SK-N-SH (cell line): Measurements from ENCODE around the gene ABLIM1. TPM values are rescaled to one million over a fixed set of nuclear protein-coding genes. Genes with fewer than 3 reads are reported as not detected.

Source experiments
- CTCF ChIA-PET: fragments of 300-600, 350-600 bp; formaldehyde crosslinking; extraction: SDS; loops from one replicate; lab custom pipeline; 2021; lab: Yijun Ruan, JAX
- POLR2A ChIA-PET: fragments of 350-600 bp; sonication (Branson Sonifier 250); formaldehyde crosslinking; extraction: SDS; loops from one replicate; lab custom pipeline; 2020; ENCODE audit warnings: antibody characterized with exemption, inconsistent platforms; lab: Yijun Ruan, JAX
- DNase-seq: peaks from one replicate; pipeline ENCODE4 v3.0.0; 2012
- H2AFZ ChIP-seq: fragments of 200-600 bp; sonication (generic); 2 replicates; pipeline ENCODE4 v1.8.1; 2016; ENCODE audit warnings: antibody characterized with exemption, mild to moderate bottlenecking, low read depth
- H3F3A ChIP-seq: fragments of 200-600 bp; sonication (generic); replicated peaks from 2 replicates; pipeline ENCODE3; 2016; ENCODE audit warnings: antibody characterized with exemption, mild to moderate bottlenecking; ENCODE audit not compliant: insufficient read depth
- H3K27ac ChIP-seq, 2 experiments: fragments of 200-500 bp in 1 of 2; fragments of 200-600 bp in 1 of 2; sonication (Bioruptor generic) in 1 of 2; sonication (generic), shearing (Covaris generic) in 1 of 2; 2 replicates each; pipeline versions ENCODE4 v1.5.1 to v1.6.1; 2014 to 2016; ENCODE audit warnings: low read depth in 2 of 2, inconsistent platforms in 1 of 2, low read length in 1 of 2, mild to moderate bottlenecking in 1 of 2, mixed read lengths in 1 of 2
- H3K27me3 ChIP-seq: fragments of 200-600 bp; sonication (generic), shearing (Covaris generic); 2 replicates; pipeline ENCODE4 v1.6.1; 2016; ENCODE audit warnings: mixed run types; ENCODE audit not compliant: insufficient read depth
- H3K36me3 ChIP-seq, 2 experiments: fragments of 200-500 bp in 1 of 2; fragments of 200-600 bp in 1 of 2; sonication (Bioruptor generic) in 1 of 2; sonication (generic) in 1 of 2; replicated peaks in 1 of 2; 2 replicates each; pipeline versions ENCODE3 to v1.5.1; 2014 to 2016; ENCODE audit warnings: low read length in 1 of 2, mild to moderate bottlenecking in 1 of 2; ENCODE audit not compliant: insufficient read depth in 2 of 2, control insufficient read depth in 1 of 2
- H3K4me1 ChIP-seq, 2 experiments: fragments of 200-500 bp in 1 of 2; fragments of 200-600 bp in 1 of 2; sonication (Bioruptor generic) in 1 of 2; sonication (generic), shearing (Covaris generic) in 1 of 2; 2 replicates each; pipeline versions ENCODE4 v1.5.1 to v1.6.1; 2014 to 2016; ENCODE audit warnings: low read depth in 1 of 2, low read length in 1 of 2, mixed run types in 1 of 2; ENCODE audit not compliant: insufficient read depth in 2 of 2, control insufficient read depth in 1 of 2
- H3K4me2 ChIP-seq: fragments of 200-600 bp; sonication (generic), shearing (Covaris generic); 2 replicates; pipeline ENCODE4 v1.6.1; 2017; ENCODE audit warnings: mixed run types
- H3K4me3 ChIP-seq, 2 experiments: fragments of 200-500 bp in 1 of 2; fragments of 200-600 bp in 1 of 2; sonication (Bioruptor generic) in 1 of 2; sonication (generic), shearing (Covaris generic) in 1 of 2; 2 replicates each; pipeline versions ENCODE4 v1.5.1 to v1.8.1; 2014 to 2016; ENCODE audit warnings: low read depth in 2 of 2, inconsistent platforms in 1 of 2, low read length in 1 of 2, mild to moderate bottlenecking in 1 of 2, mixed read lengths in 1 of 2, moderate library complexity in 1 of 2
- H3K79me2 ChIP-seq: fragments of 200-600 bp; sonication (generic); 2 replicates; pipeline ENCODE4 v1.8.1; 2017; ENCODE audit warnings: mild to moderate bottlenecking; ENCODE audit not compliant: insufficient read depth
- H3K9ac ChIP-seq: fragments of 200-600 bp; sonication (generic); 2 replicates; pipeline ENCODE4 v1.6.1; 2017; ENCODE audit warnings: mixed run types
- H3K9me2 ChIP-seq: fragments of 200-600 bp; sonication (generic); 2 replicates; pipeline ENCODE4 v1.6.1; 2017; ENCODE audit warnings: mixed run types
- H3K9me3 ChIP-seq: fragments of 200-600 bp; sonication (generic); 2 replicates; pipeline ENCODE4 v1.6.1; 2017; ENCODE audit warnings: mixed run types, mild to moderate bottlenecking, moderate library complexity
- H4K20me1 ChIP-seq: fragments of 200-600 bp; sonication (generic); 2 replicates; pipeline ENCODE4 v1.6.1; 2017; ENCODE audit warnings: mild to moderate bottlenecking, mixed run types; ENCODE audit not compliant: insufficient read depth
- CHD2 ChIP-seq: fragments of 150-350 bp; IDR thresholded peaks from 2 replicates; pipeline ENCODE4 v1.6.1; 2018; ENCODE audit warnings: low read length; ENCODE audit not compliant: partially characterized antibody
- CTCF ChIP-seq: fragments of 200-600 bp; sonication (generic); IDR thresholded peaks from 2 replicates; pipeline ENCODE4 v1.6.1; 2017; ENCODE audit warnings: antibody characterized with exemption, mild to moderate bottlenecking, moderate library complexity
- ELF1 ChIP-seq: IDR thresholded peaks from 2 replicates; pipeline ENCODE4 v1.4.0; 2012
- EP300 ChIP-seq, 2 experiments: IDR thresholded peaks; 2 replicates each; pipeline versions ENCODE4 v1.4.0 to v1.6.1; 2012; ENCODE audit warnings: borderline replicate concordance in 1 of 2, low read depth in 1 of 2, low read length in 1 of 2
- EZH2phosphoT487 ChIP-seq: fragments of 200-600 bp; sonication (generic); IDR thresholded peaks from 2 replicates; pipeline ENCODE4 v1.6.1; 2017; ENCODE audit warnings: low read depth, mixed run types, mild to moderate bottlenecking, antibody characterized with exemption, moderate library complexity, borderline replicate concordance
- FOXM1 ChIP-seq: IDR thresholded peaks from 2 replicates; pipeline ENCODE4 v1.4.0; 2012; ENCODE audit warnings: low read depth, mild to moderate bottlenecking
- GABPA ChIP-seq: IDR thresholded peaks from 2 replicates; pipeline ENCODE4 v1.4.0; 2012; ENCODE audit warnings: low read depth, mild to moderate bottlenecking
- MAX ChIP-seq: IDR thresholded peaks from 2 replicates; pipeline ENCODE4 v1.4.0; 2012; ENCODE audit warnings: low read depth
- NFIC ChIP-seq: IDR thresholded peaks from 2 replicates; pipeline ENCODE4 v1.4.0; 2012; ENCODE audit warnings: borderline replicate concordance
- NRF1 ChIP-seq: IDR thresholded peaks from 2 replicates; pipeline ENCODE4 v1.6.1; 2012; ENCODE audit warnings: low read depth, mild to moderate bottlenecking, low read length
- POLR2AphosphoS5 ChIP-seq: IDR thresholded peaks from 2 replicates; pipeline ENCODE4 v1.6.1; 2012; ENCODE audit warnings: low read depth, low read length
- RAD21 ChIP-seq: IDR thresholded peaks from 2 replicates; pipeline ENCODE4 v1.6.1; 2012; ENCODE audit warnings: mild to moderate bottlenecking, low read length
- RCOR1 ChIP-seq: fragments of 150-350 bp; IDR thresholded peaks from 2 replicates; pipeline ENCODE4 v1.6.1; 2017; ENCODE audit warnings: antibody characterized with exemption, low read length
- RXRA ChIP-seq: IDR thresholded peaks from 2 replicates; pipeline ENCODE4 v1.4.0; 2012; ENCODE audit warnings: low read depth, mild to moderate bottlenecking, borderline replicate concordance
- TAF1 ChIP-seq: IDR thresholded peaks from 2 replicates; pipeline ENCODE4 v1.6.1; 2012; ENCODE audit warnings: low read depth, mild to moderate bottlenecking, low read length, moderate library complexity, borderline replicate concordance
- TCF12 ChIP-seq: IDR thresholded peaks from 2 replicates; pipeline ENCODE4 v1.4.0; 2012
- USF1 ChIP-seq: IDR thresholded peaks from 2 replicates; pipeline ENCODE4 v1.4.0; 2012; ENCODE audit warnings: low read depth, borderline replicate concordance
- USF2 ChIP-seq: fragments of 150-350 bp; IDR thresholded peaks from 2 replicates; pipeline ENCODE4 v1.6.1; 2017; ENCODE audit warnings: antibody characterized with exemption, low read length, low read depth, borderline replicate concordance
- WGBS: methylation state at CpG from one replicate; pipeline ENCODE4 v1.1.6; 2017; ENCODE audit warnings: low lambda C conversion rate; 5-methylcytosine and 5-hydroxymethylcytosine counted together
- polyA plus RNA-seq, 3 experiments: library from polyadenylated mRNA; depleted of rRNA; stranded (reverse); fragments of >200 nt; gene quantifications; 2 replicates each; pipeline ENCODE4 v1.2.3, GENCODE V29; 2012
- TF ChIP-seq, protein P1 (sequence below): IDR thresholded peaks from 2 replicates; pipeline ENCODE4; 2012

The ABLIM1 gene
- polyA plus RNA-seq, 1 of the 3 experiments (the other 2 are of a cell fraction) = 16.1 TPM

- peaks cover 6 to 47% of the 10 kb centered on the region in 2 experiments; a peak in 2 of 4 replicates for H3K4me1 ChIP-seq
- H3K79me2 ChIP-seq = no peaks in the 10 kb centered on the region
- no peaks in the 10 kb centered on the region for H3K9me2 ChIP-seq
- no peak overlapping the region for H3K9ac ChIP-seq
- 65% methylated on average over 6 of the region's 6 CpGs for WGBS
- H3K27ac ChIP-seq = peak overlapping the region in 1 of 2 experiments; percentile 68; a peak in 2 of 4 replicates
- ChIA-PET CTCF (interaction anchor here (0.7 to 5.3 kb wide), 8 partner anchors 11 to 784 kb away, joined by 3 to 42 read pairs (median 3); no protein-coding TSS in a partner anchor), POLR2A (no interaction called here)
- TF ChIP-seq CHD2 (peak; percentile 44), TCF12 (peak; percentile 72), MAX (no peak), POLR2AphosphoS5 (peak; percentile 23; the same call in 1 of the 2 replicates), CTCF (no peak), RCOR1 (peak; percentile 72), EP300 (IDR thresholded peaks at IDR 0.05; ENCODE audit: borderline replicate concordance in 1 of 2, low read depth in 1 of 2, low read length in 1 of 2) (peak in 1 of 2 experiments; percentile 33; a peak in 1 of 4 replicates)
- H3K9me3 ChIP-seq = no peaks in the 10 kb centered on the region
- no peak overlapping the region for H3K4me2 ChIP-seq
- H3K36me3 ChIP-seq = peaks cover 0 to 13% of the 10 kb centered on the region in 2 experiments
- no peak overlapping the region for H2AFZ ChIP-seq
- DNase-seq = peak; percentile 42
- H3K4me3 ChIP-seq = no peak overlapping the region
- H3F3A ChIP-seq = no peaks in the 10 kb centered on the region
- H3K27me3 ChIP-seq = no peaks in the 10 kb centered on the region
- no peaks in the 10 kb centered on the region for H4K20me1 ChIP-seq
Observed at GRCh38 chr10:114482480-114483304, 175.4 kb downstream of the ABLIM1 start.

- no peaks in the 10 kb centered on the region for H3F3A ChIP-seq
- ChIA-PET POLR2A (no interaction called here), CTCF (interaction anchor here (1.3 to 5.3 kb wide), 4 partner anchors 10 to 340 kb away, joined by 3 to 42 read pairs (median 17); partner anchors contain the start of gene FHIP2A)
- H3K79me2 ChIP-seq = no peaks in the 10 kb centered on the region
- H3K4me2 ChIP-seq = no peak overlapping the region
- H3K9ac ChIP-seq = no peak overlapping the region
- no peak overlapping the region for H3K4me3 ChIP-seq
- H3K36me3 ChIP-seq = peaks cover 0 to 10% of the 10 kb centered on the region in 2 experiments
- no peak for DNase-seq
- no peaks in the 10 kb centered on the region for H4K20me1 ChIP-seq
- peaks cover 0 to 33% of the 10 kb centered on the region in 2 experiments; a peak in 2 of 4 replicates for H3K4me1 ChIP-seq
- no peak overlapping the region for H2AFZ ChIP-seq
- H3K27me3 ChIP-seq = no peaks in the 10 kb centered on the region
- WGBS = 57% methylated on average over 3 of the region's 3 CpGs
- H3K27ac ChIP-seq = no peak overlapping the region; a peak in 1 of 4 replicates
- H3K9me2 ChIP-seq = no peaks in the 10 kb centered on the region
- H3K9me3 ChIP-seq = no peaks in the 10 kb centered on the region
- TF ChIP-seq EZH2phosphoT487 (no peak), ELF1 (no peak), USF2 (no peak), EP300 (IDR thresholded peaks at IDR 0.05; ENCODE audit: borderline replicate concordance in 1 of 2, low read depth in 1 of 2, low read length in 1 of 2) (no peak), NFIC (no peak), RAD21 (no peak), FOXM1 (no peak), NRF1 (no peak), USF1 (no peak), CTCF (no peak), TAF1 (no peak), TCF12 (no peak), RXRA (no peak), GABPA (no peak)
- TF ChIP-seq, protein P1, sequence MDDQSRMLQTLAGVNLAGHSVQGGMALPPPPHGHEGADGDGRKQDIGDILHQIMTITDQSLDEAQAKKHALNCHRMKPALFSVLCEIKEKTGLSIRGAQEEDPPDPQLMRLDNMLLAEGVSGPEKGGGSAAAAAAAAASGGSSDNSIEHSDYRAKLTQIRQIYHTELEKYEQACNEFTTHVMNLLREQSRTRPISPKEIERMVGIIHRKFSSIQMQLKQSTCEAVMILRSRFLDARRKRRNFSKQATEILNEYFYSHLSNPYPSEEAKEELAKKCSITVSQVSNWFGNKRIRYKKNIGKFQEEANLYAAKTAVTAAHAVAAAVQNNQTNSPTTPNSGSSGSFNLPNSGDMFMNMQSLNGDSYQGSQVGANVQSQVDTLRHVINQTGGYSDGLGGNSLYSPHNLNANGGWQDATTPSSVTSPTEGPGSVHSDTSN = no peak
Observed at GRCh38 chr10:114481055-114481454, 177.0 kb downstream of the ABLIM1 start.
